ENCODE measurements around the gene TRIM15. TPM values are rescaled to one million over a fixed set of nuclear protein-coding genes. Genes with fewer than 3 reads are reported as not detected.
"Not testable (repeated sequence)": the region's sequence is repeated elsewhere in the genome, so short reads cannot be mapped to it uniquely, and the experiment has no call there.

Gene TRIM15
- total and polyA plus RNA-seq, 5 experiments from 2014 or later, result not detected

GRCh38 chr6:30160008-30160784, 3.1 kb upstream of the TRIM15 start:
- no peaks in the 10 kb centered on the region for H3K36me3 Mint-ChIP-seq
- POLR2A ChIA-PET, result no interaction called here
- no peak overlapping the region for H3K27ac Mint-ChIP-seq
- H3K4me1 Mint-ChIP-seq, result peaks cover 0 to 9% (median 2%) of the 10 kb centered on the region in 4 donors
- H3K9me3 Mint-ChIP-seq, result no peaks in the 10 kb centered on the region
- ATAC-seq (no peak), DNase-seq (no peak)
- peaks cover 7 to 26% (median 14%) of the 10 kb centered on the region in 5 donors for H3K27me3 Mint-ChIP-seq
- H3K4me3 Mint-ChIP-seq, result no peak overlapping the region

GRCh38 chr6:30160785-30161531, 2.4 kb upstream of the TRIM15 start, which contains the start of gene TRIM10:
TSS of gene TRIM10 (minus strand) at chr6:30161211. CDS start at chr6:30160858, 353 bp downstream.
- H3K27me3 Mint-ChIP-seq, result peaks cover 7 to 18% (median 11%) of the 10 kb centered on the region in 5 donors
- peaks cover 0 to 9% (median 2%) of the 10 kb centered on the region in 4 donors for H3K4me1 Mint-ChIP-seq
- no peak for DNase-seq
- no peaks in the 10 kb centered on the region for H3K9me3 Mint-ChIP-seq
- H3K4me3 Mint-ChIP-seq, result no peak within 1 kb of the TSS
- no peak for ATAC-seq
- H3K36me3 Mint-ChIP-seq, result no peaks in the 10 kb centered on the region
- POLR2A ChIA-PET, result no interaction called here
- no peak within 1 kb of the TSS for H3K27ac Mint-ChIP-seq

DNA sequence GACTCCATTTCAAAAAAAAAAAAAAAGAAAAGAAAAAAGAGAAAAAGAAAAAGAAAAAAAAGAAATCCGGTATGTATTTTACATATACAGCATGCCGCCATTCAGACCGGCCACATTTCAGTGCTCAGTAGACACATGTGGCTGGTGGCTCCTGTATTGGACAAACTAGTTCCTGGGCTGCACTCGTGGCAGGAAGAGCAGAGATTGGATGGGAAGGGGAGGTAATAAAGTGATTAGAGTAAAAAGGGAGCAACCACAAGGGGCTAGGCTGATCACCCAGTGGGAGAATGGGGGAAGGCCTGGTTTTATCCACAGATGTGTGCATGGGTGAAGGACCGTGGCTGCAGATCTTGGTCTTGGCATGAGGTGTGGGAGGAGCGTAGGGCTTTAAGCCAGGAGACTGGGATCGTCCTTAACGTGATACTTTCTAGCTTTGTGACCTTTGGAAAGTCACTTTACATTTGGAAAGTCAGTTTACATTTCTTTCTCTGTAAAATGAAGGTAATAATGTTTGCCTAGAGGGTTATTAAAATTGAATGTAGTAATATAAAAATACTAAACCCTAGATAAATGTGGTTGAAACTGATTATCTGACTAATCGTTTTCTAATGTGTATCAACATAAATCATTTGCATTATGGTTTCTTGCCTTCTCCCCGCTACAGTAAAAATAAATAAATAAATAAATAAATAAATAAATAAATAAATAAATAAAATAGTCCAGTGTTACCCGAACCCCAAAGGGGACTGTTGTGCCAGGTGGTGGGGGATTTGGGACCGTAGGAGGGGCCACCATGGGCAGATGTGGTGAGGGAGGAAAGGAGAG, 869 bp upstream of the TRIM15 start:
- Mint-ChIP-seq H3K36me3 (no peaks in the 10 kb centered on the region), H3K4me1 (peaks cover 0 to 11% (median 3%) of the 10 kb centered on the region in 4 donors), H3K27me3 (peaks cover 0 to 15% (median 10%) of the 10 kb centered on the region in 5 donors), H3K27ac (no peak overlapping the region), H3K4me3 (peak overlapping the region in 2 of 10 donors; percentile 33 to 47), H3K9me3 (no peaks in the 10 kb centered on the region)
- ATAC-seq (no peak), DNase-seq (no peak)
- POLR2A ChIA-PET, result interaction anchor here (0.6 kb wide), 1 partner anchor 25 kb away, joined by 3 read pairs; no protein-coding TSS in a partner anchor

DNA sequence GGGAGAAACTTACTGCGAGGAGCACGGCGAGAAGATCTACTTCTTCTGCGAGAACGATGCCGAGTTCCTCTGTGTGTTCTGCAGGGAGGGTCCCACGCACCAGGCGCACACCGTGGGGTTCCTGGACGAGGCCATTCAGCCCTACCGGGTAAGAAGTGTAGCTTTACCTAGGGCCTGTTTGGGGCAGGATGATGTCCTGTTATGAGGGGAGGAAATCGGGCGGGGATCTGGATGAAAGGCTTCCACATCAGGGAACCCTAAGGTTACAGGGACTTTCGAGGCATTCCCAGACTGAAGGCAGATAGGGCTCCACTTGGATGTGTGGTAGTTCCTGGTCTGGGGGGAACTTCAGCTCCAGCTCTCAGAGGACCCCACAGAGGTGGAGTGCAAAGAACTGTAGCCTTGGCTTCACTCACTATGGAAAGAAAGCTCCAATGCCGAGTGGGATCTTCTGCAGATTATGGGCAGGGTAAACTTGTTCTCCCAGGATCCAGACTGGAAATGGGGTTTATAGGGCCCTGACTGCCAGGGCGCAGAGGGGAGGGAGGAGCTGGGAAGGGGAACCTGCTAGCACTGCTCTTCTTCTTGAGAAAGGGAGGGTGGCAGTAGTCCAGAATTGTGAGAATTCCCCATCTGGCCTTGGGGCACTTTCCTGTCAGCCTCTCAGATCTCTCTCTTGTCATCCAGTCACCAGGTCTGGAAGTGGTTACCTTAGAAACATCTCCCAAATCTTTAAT, 740 bp downstream of the TRIM15 start:
- no peaks in the 10 kb centered on the region for H3K9me3 Mint-ChIP-seq
- DNase-seq (no peak), ATAC-seq (no peak)
- POLR2A ChIA-PET, result no interaction called here
- peaks cover 13 to 21% (median 16%) of the 10 kb centered on the region in 5 donors for H3K27me3 Mint-ChIP-seq
- no peak overlapping the region for H3K4me3 Mint-ChIP-seq
- no peak overlapping the region for H3K27ac Mint-ChIP-seq
- no peaks in the 10 kb centered on the region for H3K36me3 Mint-ChIP-seq
- peaks cover 0 to 11% (median 2%) of the 10 kb centered on the region in 4 donors for H3K4me1 Mint-ChIP-seq

DNA sequence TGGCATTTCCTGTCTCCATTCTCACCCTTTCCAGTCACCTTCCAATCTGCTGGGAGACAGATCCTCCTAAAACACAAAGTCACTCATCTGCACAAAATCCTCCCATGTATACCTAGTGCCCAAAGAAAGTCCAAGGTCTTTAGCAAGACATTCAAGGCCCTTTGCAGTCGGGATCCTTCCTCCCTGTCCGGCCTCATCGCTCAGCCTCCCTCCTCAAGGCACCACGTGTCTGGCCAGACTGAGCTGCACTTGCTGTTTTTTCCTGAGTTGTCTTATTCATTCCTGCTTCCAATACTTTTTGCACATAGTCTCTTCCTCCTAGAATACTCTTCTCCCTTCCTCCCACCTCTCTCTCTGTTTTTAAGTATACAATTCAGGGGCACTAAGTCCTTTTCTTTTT, 1.4 kb downstream of the TRIM15 start:
- no peak overlapping the region for H3K4me3 Mint-ChIP-seq
- no peak for ATAC-seq
- no peaks in the 10 kb centered on the region for H3K9me3 Mint-ChIP-seq
- no peak for DNase-seq
- no peak overlapping the region for H3K27ac Mint-ChIP-seq
- H3K36me3 Mint-ChIP-seq, result no peaks in the 10 kb centered on the region
- H3K4me1 Mint-ChIP-seq, result peaks cover 0 to 11% (median 2%) of the 10 kb centered on the region in 4 donors
- POLR2A ChIA-PET, result no interaction called here
- H3K27me3 Mint-ChIP-seq, result peaks cover 13 to 22% (median 17%) of the 10 kb centered on the region in 5 donors

DNA sequence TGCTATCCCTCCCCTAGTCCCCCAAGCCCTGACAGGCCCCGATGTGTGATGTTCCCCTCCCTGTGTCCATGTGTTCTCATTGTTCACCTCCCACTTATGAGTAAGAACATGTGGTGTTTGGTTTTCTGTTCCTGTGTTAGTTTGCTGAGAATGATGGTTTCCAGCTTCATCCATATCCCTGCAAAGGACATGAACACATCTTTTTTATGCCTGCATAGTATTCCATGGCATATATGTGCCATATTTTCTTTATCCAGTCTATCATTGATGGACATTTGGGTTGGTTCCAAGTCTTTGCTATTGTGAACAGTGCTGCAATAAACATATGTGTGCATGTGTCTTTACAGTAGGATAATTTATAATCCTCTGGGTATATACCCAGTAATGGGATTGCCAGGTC, 1.9 kb downstream of the TRIM15 start:
- not testable (repeated sequence) for H3K9me3 Mint-ChIP-seq

GRCh38 chr6:30167101-30167500, 3.8 kb downstream of the TRIM15 start:
- POLR2A ChIA-PET, result interaction anchor here (0.5 to 1.3 kb wide), 2 partner anchors 20 to 75 kb away, joined by 3 to 4 read pairs; no protein-coding TSS in a partner anchor
- DNase-seq, result no peak

More for the DNA sequence above, 1.9 kb downstream of the TRIM15 start:
- peaks cover 16 to 26% (median 19%) of the 10 kb centered on the region in 5 donors for H3K27me3 Mint-ChIP-seq
- ATAC-seq, POLR2A ChIA-PET, H3K36me3 Mint-ChIP-seq, H3K4me3 Mint-ChIP-seq, DNase-seq: not testable (repeated sequence)
- H3K4me1 Mint-ChIP-seq, result peaks cover 0 to 11% (median 2%) of the 10 kb centered on the region in 4 donors
- peak overlapping the region in 1 of 10 donors; percentile 24 for H3K27ac Mint-ChIP-seq

GRCh38 chr6:30168741-30169140, 5.4 kb downstream of the TRIM15 start:
- POLR2A ChIA-PET, result no interaction called here
- Mint-ChIP-seq H3K4me1 (peaks cover 0 to 11% (median 4%) of the 10 kb centered on the region in 4 donors), H3K27me3 (peaks cover 34 to 58% (median 42%) of the 10 kb centered on the region in 5 donors), H3K27ac (no peak overlapping the region), H3K4me3 (no peak overlapping the region), H3K9me3 (no peaks in the 10 kb centered on the region), H3K36me3 (no peaks in the 10 kb centered on the region)
- ATAC-seq (no peak), DNase-seq (no peak)

More at GRCh38 chr6:30167101-30167500, 3.8 kb downstream of the TRIM15 start:
- Mint-ChIP-seq H3K36me3 (no peaks in the 10 kb centered on the region), H3K27me3 (peaks cover 27 to 44% (median 32%) of the 10 kb centered on the region in 5 donors), H3K9me3 (no peaks in the 10 kb centered on the region), H3K27ac (no peak overlapping the region), H3K4me1 (peaks cover 0 to 15% (median 6%) of the 10 kb centered on the region in 4 donors), H3K4me3 (no peak overlapping the region)
- peak in 1 of 2 donors; percentile 39 for ATAC-seq

GRCh38 chr6:30169658-30170614, 6.6 kb downstream of the TRIM15 start:
- ATAC-seq (peak; percentile 80 to 88), DNase-seq (peak in 3 of 10 donors; percentile 39 to 47 (median 42))
- Mint-ChIP-seq H3K36me3 (no peaks in the 10 kb centered on the region), H3K9me3 (no peaks in the 10 kb centered on the region), H3K4me1 (peaks cover 0 to 11% (median 4%) of the 10 kb centered on the region in 4 donors), H3K27ac (peak overlapping the region in 1 of 10 donors; percentile 54), H3K27me3 (peaks cover 39 to 65% (median 51%) of the 10 kb centered on the region in 5 donors), H3K4me3 (no peak overlapping the region)
- POLR2A ChIA-PET, result no interaction called here

DNA sequence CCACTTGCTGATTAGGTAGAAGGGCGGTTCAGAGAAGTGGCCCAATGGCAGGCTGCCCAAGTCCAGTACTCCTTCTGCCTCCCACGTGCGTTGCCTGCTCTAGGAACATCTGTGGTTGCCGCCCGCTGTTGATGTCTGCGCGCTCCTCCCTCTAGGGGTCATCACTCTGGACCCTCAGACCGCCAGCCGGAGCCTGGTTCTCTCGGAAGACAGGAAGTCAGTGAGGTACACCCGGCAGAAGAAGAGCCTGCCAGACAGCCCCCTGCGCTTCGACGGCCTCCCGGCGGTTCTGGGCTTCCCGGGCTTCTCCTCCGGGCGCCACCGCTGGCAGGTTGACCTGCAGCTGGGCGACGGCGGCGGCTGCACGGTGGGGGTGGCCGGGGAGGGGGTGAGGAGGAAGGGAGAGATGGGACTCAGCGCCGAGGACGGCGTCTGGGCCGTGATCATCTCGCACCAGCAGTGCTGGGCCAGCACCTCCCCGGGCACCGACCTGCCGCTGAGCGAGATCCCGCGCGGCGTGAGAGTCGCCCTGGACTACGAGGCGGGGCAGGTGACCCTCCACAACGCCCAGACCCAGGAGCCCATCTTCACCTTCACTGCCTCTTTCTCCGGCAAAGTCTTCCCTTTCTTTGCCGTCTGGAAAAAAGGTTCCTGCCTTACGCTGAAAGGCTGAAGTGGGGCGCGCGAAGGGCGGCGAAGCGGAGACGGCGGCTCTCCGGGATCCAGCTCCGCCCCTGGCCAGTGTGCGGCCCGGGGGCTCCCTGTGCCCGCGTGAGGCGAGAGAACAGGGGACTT, 8.5 kb downstream of the TRIM15 start:
- H3K27ac Mint-ChIP-seq, result peak overlapping the region in 1 of 10 donors; percentile 60
- ATAC-seq, result peak; percentile 42 to 59
- DNase-seq, result peak in 1 of 10 donors; percentile 14

More for the DNA sequence above, 8.5 kb downstream of the TRIM15 start:
- no peaks in the 10 kb centered on the region for H3K36me3 Mint-ChIP-seq
- no peaks in the 10 kb centered on the region for H3K9me3 Mint-ChIP-seq
- peaks cover 0 to 11% (median 4%) of the 10 kb centered on the region in 4 donors for H3K4me1 Mint-ChIP-seq
- H3K27me3 Mint-ChIP-seq, result peaks cover 47 to 85% (median 62%) of the 10 kb centered on the region in 5 donors
- H3K4me3 Mint-ChIP-seq, result peak overlapping the region in 8 of 10 donors; percentile 22 to 60 (median 41)
- POLR2A ChIA-PET, result no interaction called here
